Fibroblast of skin of left biceps (primary cell): ENCODE measurements around the gene PLCB4.

Experiments
- DNase-seq, 2 experiments: peaks; one replicate each; pipeline ENCODE4 v3.0.0-alpha.2; 2013; ENCODE audit warnings: low read depth in 2 of 2

PLCB4 gene

GRCh38 chr20:9401371-9401770 lies 332.5 kb downstream of the PLCB4 start:
- no peak for DNase-seq

GRCh38 chr20:9402141-9402540 lies 333.3 kb downstream of the PLCB4 start:
- DNase-seq, result no peak

GRCh38 chr20:9402546-9402945 lies 333.7 kb downstream of the PLCB4 start:
- DNase-seq, result no peak

- DNase-seq, result no peak
Observed at GRCh38 chr20:9403448-9403847, 334.6 kb downstream of the PLCB4 start.

GRCh38 chr20:9407805-9408421 lies 339.0 kb downstream of the PLCB4 start:
- DNase-seq, result no peak

GRCh38 chr20:9408422-9409300 lies 339.8 kb downstream of the PLCB4 start:
- peak in 1 of 2 experiments; percentile 53 for DNase-seq

- DNase-seq, result peak in 1 of 2 experiments; percentile 42
Observed at GRCh38 chr20:9409352-9409751, 340.5 kb downstream of the PLCB4 start.

GRCh38 chr20:9409981-9410380 lies 341.1 kb downstream of the PLCB4 start:
- DNase-seq, result peak in 1 of 2 experiments; percentile 44

GRCh38 chr20:9411833-9412232 lies 342.9 kb downstream of the PLCB4 start:
- DNase-seq, result no peak

- DNase-seq, result no peak
Observed at GRCh38 chr20:9412309-9412708, 343.4 kb downstream of the PLCB4 start.

GRCh38 chr20:9413001-9413400 lies 344.1 kb downstream of the PLCB4 start:
- DNase-seq, result no peak

- DNase-seq, result no peak
Observed at GRCh38 chr20:9415426-9415825, 346.5 kb downstream of the PLCB4 start.

- no peak for DNase-seq
Observed at GRCh38 chr20:9416421-9416820, 347.5 kb downstream of the PLCB4 start.

- DNase-seq, result peak in 1 of 2 experiments; percentile 48
Observed at GRCh38 chr20:9417665-9418064, 348.8 kb downstream of the PLCB4 start.

GRCh38 chr20:9422321-9423057 lies 353.6 kb downstream of the PLCB4 start:
- no peak for DNase-seq

- no peak for DNase-seq
Observed at GRCh38 chr20:9424551-9424950, 355.7 kb downstream of the PLCB4 start.

GRCh38 chr20:9427430-9428291 lies 358.8 kb downstream of the PLCB4 start:
- peak in 1 of 2 experiments; percentile 32 for DNase-seq

GRCh38 chr20:9428292-9428607 lies 359.4 kb downstream of the PLCB4 start:
- DNase-seq, result no peak

- DNase-seq, result no peak
Observed at GRCh38 chr20:9439806-9440205, 370.9 kb downstream of the PLCB4 start.

- no peak for DNase-seq
Observed at GRCh38 chr20:9440892-9441291, 372.0 kb downstream of the PLCB4 start.

- DNase-seq, result no peak
Observed at GRCh38 chr20:9441948-9442347, 373.1 kb downstream of the PLCB4 start.

GRCh38 chr20:9442858-9443257 lies 374.0 kb downstream of the PLCB4 start:
- no peak for DNase-seq
